Activated CD8-positive, alpha-beta memory T cell treated with anti-CD3 and anti-CD28 coated beads, Interleukin-2, amount 50 U/mL, for 24 hours (primary cell): ENCODE data around the gene CDC23.
"Not testable (repeated sequence)": the region's sequence is repeated elsewhere in the genome, so short reads cannot be mapped to it uniquely, and the experiment has no call there.

Experiments used
- DNase-seq: peaks from one replicate; pipeline ENCODE4 v3.0.0-alpha.2; 2020; ENCODE audit errors: extremely low read depth

Gene CDC23

DNA sequence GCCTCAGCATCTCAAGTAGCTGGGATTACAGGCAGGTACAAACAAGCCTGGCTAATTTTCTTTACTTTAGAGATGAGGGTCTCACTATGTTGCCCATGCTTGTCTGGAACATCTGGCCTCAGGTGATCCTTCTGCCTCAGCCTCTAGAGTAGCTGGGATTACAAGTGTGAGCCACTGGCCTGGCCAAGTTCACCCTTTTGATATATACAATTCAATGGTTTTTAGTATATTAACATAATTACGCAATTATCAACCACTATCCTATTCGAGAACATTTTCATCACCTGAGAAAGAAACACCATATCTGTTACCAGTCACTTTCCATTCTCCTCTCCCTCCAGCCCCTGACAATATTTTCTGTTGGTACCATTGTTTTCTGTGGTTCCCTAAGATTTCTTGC, 3.7 kb upstream of the CDC23 start:
- no peak for DNase-seq

DNA sequence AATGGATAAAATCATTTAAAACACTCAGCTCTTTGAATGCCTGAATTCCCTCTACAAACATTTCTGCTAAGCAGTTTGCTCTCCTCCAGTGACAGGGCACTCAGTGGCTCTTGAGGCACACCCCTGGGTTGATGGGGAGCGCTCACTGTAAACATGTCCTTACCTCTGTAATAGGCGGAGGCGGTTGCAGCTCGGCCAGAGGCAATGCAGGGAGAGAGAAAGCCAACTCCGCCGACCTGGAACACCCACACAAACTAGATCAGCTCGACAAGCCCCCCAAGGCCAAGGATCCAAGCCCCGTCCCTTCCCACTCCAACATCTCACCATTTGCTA, 329 bp downstream of the CDC23 start:
- DNase-seq, result no peak

GRCh38 chr5:138210985-138211384, 2.1 kb downstream of the CDC23 start:
- no peak for DNase-seq

DNA sequence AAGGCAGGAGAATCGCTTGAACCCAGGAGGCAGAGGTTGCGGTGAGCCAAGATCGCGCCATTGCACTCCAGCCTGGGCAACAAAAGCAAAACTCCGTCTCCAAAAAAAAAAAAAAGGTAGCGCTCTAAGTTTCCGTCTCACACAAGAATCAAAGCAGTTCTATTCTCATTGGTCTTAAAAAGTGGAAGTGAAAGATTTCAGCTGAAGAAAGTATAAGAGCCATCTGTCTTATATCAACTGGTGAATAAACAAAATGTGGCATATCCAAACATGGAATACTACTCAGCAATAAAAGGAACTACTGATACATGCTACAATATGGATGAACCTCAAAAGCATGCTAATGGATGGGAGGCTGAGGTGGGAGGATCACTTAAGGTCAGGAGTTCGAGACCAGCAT, 19.3 kb downstream of the CDC23 start:
- DNase-seq, result not testable (repeated sequence)

- no peak for DNase-seq
Observed at GRCh38 chr5:138192826-138193225, 20.3 kb downstream of the CDC23 start.

DNA sequence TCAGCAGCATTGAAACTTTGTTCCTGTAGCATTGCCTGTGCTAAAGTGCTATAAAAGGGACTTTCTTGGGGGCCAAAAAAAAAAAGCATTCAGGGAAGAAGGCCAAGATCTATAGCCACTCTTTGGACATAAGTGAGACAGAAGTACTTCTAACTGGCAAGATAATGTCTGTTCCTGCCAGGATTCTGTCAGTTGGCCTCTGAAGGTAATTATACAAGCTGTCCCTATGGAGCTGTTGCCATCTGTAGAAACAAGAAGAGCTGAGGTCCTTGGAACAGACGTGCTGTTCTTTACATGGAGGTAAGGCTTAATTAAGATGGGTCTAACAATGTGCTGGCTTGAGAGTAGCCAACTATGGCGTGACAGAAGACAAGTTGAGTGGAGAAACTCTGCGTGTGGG, 24.5 kb downstream of the CDC23 start:
- no peak for DNase-seq

DNA sequence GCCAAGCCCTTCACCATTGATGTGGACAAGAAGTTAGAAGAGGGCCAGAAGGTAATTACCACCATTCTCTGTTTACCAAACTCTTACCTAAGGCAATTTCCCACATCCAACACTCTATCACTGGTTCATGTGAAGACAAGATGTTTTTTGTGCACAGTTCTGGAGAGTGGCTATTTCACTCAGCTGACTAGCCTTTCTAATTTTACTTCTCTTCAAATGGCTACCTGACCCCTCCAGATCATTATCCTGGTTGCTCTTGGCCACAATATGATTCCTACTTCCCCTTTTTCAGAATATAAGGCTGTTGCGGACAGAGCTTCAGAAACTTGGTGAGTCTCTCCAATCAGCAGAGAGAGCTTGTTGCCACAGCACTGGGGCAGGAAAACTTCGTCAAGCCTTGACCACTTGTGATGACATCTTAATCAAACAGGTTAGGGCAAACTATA, 27.1 kb downstream of the CDC23 start:
- DNase-seq, result no peak

GRCh38 chr5:138182808-138183207, 30.3 kb downstream of the CDC23 start:
- no peak for DNase-seq

DNA sequence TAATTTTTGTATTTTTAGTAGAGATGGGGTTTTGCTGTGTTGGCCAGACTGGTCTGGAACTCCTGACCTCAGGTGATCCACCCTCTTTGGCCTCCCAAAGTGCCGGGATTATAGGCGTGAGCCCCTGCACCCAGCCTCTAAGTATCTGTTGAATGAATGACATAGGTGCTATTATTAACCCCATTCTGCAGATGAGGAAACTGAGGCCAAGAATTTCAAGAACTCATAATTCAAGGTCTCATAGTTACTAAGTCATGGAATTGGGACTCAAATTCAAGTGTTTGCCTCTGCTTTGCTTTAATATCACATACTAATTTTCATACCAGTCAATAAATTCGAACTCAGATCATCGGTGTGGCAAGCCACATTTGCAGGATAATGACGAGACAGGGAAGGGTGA, 32.3 kb downstream of the CDC23 start:
- DNase-seq, result no peak

DNA sequence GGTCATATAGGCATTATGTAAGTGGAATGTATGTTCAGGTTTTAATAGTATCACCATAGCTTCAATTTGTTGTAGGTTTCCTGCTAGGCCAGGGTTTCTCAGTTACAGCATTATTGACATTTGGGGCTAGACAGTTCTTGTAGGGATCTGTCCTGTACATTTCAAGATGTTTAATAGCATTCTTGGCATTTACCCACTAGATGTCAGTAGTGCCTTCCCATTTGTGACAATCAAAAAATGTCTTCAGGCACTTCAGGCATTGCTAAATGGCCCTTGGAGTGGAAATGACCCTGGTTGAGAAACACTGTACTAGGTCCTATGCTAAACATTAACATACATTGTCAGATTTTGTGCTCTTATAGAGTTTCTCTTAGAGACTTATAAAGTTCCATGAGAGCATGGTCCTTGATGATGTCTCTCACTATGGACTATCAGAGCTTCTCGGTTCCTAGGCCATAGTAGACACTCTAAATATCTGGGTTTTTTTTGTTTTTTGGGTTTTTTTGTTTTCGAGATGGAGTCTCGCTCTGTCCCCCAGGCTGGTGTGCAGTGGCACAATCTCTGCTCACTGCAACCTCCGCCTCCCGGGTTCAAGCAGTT, 32.8 kb downstream of the CDC23 start:
- DNase-seq, result no peak

GRCh38 chr5:138179277-138179857, 33.8 kb downstream of the CDC23 start:
- no peak for DNase-seq

DNA sequence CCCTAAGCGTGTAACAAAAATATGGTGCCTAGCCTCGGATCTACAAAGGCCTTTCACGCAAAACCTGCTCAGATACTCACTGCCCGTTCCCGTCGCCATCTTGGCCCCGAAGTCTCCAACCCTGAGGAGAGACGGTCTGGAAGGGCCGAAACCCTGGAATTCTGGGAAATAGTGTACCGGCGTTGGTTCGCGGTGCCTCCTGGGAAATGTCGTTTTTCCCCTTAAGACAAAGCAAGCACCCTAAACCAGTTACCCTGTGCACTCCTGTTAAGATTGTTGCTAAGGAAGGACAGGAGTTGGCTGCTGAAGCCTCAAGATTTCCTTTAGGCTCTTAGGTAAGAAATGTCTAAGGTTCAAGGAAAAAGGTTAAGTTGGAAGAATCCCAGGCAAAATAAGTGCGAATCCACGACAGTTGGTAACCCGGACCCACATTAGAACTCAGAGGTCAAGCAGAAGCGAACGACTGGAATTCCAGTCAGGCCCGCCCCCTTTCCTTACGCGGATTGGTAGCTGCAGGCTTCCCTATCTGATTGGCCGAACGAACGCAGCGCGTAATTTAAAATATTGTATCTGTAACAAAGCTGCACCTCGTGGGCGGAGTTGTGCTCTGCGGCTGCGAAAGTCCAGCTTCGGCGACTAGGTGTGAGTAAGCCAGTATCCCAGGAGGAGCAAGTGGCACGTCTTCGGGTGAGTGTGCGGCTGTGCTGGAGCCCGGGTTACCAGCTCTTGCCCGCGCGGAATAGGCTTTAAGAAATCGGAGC, 34.4 kb downstream of the CDC23 start, which contains the start of the genes BRD8 and KIF20A:
TSS of gene BRD8 (minus strand) at position 115 of the 761 bp plus-strand sequence. CDS start at position 99, 16 bp downstream.
TSS of gene KIF20A (plus strand) at position 597 of the 761 bp plus-strand sequence. CDS start 569 bp downstream, outside the sequence.
- peak; percentile 79 for DNase-seq

GRCh38 chr5:138177941-138178515, 35.1 kb downstream of the CDC23 start:
- DNase-seq, result peak; percentile 9

- no peak for DNase-seq
Observed at GRCh38 chr5:138170299-138170698, 42.8 kb downstream of the CDC23 start.

DNA sequence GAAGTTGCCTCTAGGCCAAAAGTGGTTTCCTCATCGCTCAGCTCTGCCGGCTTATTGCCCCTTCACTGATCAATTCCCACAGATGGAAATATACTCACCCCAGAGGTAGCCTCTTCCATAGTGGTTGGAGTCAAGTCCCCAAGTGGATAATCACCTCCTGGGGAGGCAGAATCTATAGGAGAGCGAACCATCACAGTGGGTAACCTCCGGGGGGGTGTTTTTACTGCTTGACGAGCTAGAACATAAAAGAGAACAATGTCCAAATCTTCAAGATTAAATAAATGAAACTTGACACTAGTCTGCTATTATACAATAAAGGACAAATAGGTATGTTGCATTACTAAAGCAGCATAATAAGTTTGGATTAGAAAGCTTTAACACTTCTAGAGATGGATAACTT, 44.0 kb downstream of the CDC23 start:
- DNase-seq, result no peak

GRCh38 chr5:138163721-138164120, 49.4 kb downstream of the CDC23 start:
- no peak for DNase-seq

- no peak for DNase-seq
Observed at GRCh38 chr5:138160706-138161105, 52.4 kb downstream of the CDC23 start.

DNA sequence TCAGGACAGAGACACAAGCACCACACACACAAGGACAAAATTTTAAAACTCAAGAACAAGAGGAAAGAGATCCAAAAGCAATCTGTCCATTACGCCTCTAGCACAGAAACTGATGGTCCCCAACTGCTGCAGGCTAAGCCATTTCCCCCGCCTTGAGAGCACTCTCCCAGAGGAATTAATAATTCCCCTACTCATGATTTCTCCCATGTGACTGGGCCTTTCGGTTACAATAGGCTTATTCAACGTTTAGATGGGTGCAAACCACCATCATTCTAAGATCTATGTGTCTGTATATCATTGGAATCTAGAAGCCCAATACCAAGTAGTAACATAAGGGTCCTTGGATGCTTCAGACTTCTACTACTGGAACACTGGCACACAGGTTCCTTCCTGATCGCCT, 53.5 kb downstream of the CDC23 start:
- DNase-seq, result no peak

DNA sequence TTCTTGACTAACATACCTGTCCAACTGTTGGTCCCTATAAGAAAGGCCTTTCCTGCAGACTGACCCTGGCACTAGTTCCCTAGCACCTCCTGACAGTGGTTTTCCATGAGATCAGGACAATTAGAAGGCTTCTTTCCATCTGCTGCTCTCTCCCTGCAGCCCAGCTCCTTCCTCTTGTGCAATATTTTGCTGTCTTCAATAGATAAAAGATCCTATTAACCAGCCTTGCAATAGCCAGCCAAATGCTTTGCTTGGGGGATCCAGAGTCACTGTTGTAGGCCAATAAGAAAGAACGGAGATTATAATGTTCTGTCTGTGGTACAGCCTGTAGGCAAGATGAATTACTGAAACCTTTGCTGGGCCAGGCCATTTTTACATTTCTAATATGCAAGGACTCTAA, 55.5 kb downstream of the CDC23 start:
- DNase-seq, result no peak

DNA sequence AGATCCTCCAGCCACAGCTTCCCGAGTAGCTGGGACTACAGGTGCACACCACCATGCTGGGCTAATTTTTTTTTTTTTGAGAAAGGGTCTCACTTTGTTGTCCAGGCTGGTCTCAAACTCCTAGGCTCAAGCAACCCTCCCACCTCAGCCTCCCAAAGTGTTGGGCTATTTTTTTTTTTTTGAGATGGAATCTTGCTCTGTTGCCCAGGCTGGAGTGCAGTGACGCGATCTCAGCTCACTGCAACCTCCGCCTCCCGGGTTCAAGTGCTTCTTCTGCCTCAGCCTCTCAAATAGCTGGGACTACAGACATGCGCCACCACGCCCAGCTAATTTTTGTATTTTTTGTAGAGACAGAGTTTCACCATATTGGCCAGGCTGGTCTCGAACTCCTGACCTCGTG, 57.1 kb downstream of the CDC23 start:
- DNase-seq, result not testable (repeated sequence)

DNA sequence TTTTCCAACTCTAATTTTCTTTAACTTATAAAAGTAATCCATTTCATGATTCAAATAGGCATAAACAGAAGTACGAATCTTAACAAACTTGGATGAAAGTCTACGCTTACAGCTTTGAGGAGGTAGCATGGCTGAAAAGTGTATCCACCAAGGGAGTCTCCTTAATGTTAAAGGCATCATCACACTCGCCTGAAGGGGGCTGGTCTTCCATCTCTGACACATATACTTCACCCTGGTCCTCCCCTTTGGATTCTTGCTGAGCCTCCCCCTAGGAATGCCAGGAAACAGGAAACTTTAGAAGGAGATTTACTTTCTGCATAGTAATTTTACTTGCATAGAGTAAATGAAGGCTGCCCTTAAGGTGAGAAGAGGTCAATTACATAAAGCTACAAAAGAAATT, 63.6 kb downstream of the CDC23 start:
- no peak for DNase-seq

DNA sequence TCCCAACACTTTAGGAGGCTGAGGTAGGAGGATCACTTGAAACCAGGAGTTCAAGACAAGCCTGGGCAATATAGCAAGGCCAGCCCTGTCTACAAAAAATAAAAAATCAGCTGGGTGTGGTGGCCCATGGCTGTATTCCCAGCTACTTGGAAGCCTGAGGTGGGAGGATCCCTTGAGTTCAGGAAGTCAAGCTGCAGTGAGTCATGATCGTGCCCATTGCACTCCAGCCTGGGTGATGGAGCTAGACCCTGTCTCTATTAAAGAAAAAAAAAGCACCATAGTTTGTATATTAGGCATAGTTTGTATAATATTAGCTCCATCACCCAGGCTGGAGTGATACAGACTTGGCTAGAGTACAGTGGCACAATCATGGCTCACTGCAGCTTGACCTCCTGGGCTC, 64.3 kb downstream of the CDC23 start:
- no peak for DNase-seq

DNA sequence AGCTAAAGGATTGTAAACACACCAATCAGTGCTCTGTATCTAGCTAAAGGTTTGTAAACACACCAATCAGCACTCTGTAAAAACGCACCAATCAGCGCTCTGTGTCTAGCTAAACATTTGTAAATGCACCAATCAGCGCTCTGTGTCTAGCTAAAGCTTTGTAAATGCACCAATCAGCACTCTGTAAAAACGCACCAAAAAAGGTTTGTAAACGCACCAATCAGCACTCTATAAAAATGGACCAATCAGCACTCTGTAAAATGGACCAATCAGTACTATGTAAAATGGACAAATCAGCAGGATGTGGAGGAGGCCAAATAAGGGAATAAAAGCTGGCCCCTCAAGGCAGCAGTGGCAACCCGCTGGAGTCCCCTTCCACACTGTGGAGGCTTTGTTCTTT, 69.5 kb downstream of the CDC23 start:
- DNase-seq, result not testable (repeated sequence)
